Measurements from ENCODE around the gene POMGNT1.

The POMGNT1 gene

DNA sequence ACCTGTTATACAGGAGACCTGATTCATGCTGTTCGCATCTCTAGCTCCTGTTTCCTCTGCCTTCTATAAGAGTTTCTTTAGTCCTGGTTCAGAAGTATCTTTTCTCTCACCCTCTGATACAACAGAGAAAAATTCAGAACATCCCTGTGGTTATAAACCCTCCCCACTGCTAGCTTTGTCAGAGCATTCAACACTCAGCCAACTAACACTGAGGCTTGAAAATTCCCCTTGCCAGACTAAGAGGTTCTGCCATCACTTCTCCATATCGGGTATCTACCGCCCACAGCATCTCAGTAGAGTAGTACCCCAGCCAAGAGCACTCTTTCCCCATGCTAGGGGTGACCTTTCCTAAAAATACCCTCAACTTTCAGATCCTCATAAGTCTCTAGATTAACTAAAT lies 46.2 kb downstream of the POMGNT1 start:
- DNase-seq: no peak

DNA sequence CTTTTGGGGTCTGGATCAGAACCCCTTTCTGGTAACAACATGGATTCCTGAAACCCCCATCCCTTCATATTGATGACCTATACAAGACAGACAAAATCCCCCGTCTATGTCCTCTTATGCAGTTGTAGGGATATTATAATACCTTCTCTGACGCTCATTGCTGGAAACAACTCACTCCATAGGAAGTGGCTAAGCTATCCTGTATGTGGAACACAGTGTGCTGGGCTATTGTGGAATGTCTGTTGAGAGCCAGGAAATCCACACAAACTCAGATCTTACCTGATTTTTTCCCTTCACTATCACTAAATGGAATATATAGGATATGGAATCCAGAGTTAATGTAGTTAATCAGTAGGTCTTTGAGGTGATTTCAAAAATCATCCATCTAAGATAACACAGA lies 48.1 kb downstream of the POMGNT1 start:
- no peak for DNase-seq

DNA sequence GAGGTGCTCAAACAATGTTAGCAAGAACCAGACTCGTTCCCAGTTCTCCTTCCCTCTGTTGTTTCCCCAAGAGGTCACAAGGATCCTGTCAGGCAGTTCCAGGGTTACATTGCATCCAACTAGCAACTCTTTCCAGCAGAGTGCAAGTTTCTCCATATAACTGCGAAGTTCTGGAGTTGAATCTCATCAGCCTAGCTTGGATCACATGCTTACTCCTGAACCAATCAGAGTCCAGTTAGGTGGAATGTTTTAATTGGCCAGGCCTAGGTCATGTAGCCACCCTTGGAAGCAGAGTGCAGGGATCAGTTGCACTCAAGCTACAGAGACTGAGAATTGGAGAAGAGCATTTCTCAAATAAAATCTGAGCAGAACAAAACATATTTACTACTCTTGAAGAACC lies 49.9 kb downstream of the POMGNT1 start:
- no peak for DNase-seq

All from NCI-H146 (cell line).